Suprapubic skin (tissue), 4 donors: ENCODE results near the gene RNF8. TPM values are rescaled to one million over a fixed set of nuclear protein-coding genes. Genes with fewer than 3 reads are reported as not detected.
"Not testable (repeated sequence)": the region's sequence is repeated elsewhere in the genome, so short reads cannot be mapped to it uniquely, and the experiment has no call there.

Experiments used
- DNase-seq, 2 donors: peaks; one replicate each; pipeline ENCODE4 v3.0.0-alpha.2; 2019; ENCODE audit warnings: low spot score in 2 of 2
- H3K27ac ChIP-seq: fragments of 200-600 bp; sonication (generic); one replicate; pipeline ENCODE4 v1.5.1; 2019
- H3K27me3 ChIP-seq: fragments of 200-600 bp; sonication (generic); one replicate; pipeline ENCODE4 v1.5.1; 2019
- H3K36me3 ChIP-seq: fragments of 200-600 bp; sonication (generic); one replicate; pipeline ENCODE4 v1.5.1; 2019
- H3K4me1 ChIP-seq: fragments of 200-600 bp; sonication (generic); one replicate; pipeline ENCODE4 v1.5.1; 2019
- H3K4me3 ChIP-seq: fragments of 200-600 bp; sonication (generic); one replicate; pipeline ENCODE4 v1.5.1; 2019; ENCODE audit warnings: mild to moderate bottlenecking
- H3K9me3 ChIP-seq: fragments of 200-600 bp; sonication (generic); one replicate; pipeline ENCODE4 v1.5.1; 2019
- EP300 ChIP-seq: sonication (generic); formaldehyde crosslinking; IDR thresholded peaks from one replicate; pipeline ENCODE4 v1.6.1; 2017; ENCODE audit warnings: antibody characterized with exemption
- POLR2A ChIP-seq, 2 donors: fragments of 450-650 bp; IDR thresholded peaks; one replicate each; pipeline ENCODE4 v1.6.1; 2017; ENCODE audit warnings: antibody characterized with exemption in 2 of 2, mild to moderate bottlenecking in 2 of 2, moderate library complexity in 2 of 2
- POLR2AphosphoS5 ChIP-seq, 3 donors: sonication (generic); formaldehyde crosslinking; IDR thresholded peaks; one replicate each; pipeline ENCODE4 v1.6.1; 2017; ENCODE audit warnings: antibody characterized with exemption in 3 of 3
- WGBS: methylation state at CpG from one replicate; pipeline ENCODE4 v1.1.5; 2018; 5-methylcytosine and 5-hydroxymethylcytosine counted together
- total RNA-seq, 4 donors: library from RNA; depleted of rRNA; stranded (reverse); fragments of >200 nt; gene quantifications; one replicate each; pipeline ENCODE4 v1.1.0, GENCODE V29; 2016
- TF ChIP-seq, protein P1 (sequence below), 2 donors: fragments of 200-600 bp in 1 of 2; fragments of 450-650 bp in 1 of 2; sonication (generic) in 1 of 2; IDR thresholded peaks; one replicate each; pipeline ENCODE4 v1.5.1; 2016 to 2019; ENCODE audit warnings: antibody characterized with exemption in 2 of 2, mild to moderate bottlenecking in 1 of 2, moderate library complexity in 1 of 2

The RNF8 gene
- total RNA-seq, 4 donors from 2014 or later = 12.8 to 17.0 (median 14.3) TPM

DNA sequence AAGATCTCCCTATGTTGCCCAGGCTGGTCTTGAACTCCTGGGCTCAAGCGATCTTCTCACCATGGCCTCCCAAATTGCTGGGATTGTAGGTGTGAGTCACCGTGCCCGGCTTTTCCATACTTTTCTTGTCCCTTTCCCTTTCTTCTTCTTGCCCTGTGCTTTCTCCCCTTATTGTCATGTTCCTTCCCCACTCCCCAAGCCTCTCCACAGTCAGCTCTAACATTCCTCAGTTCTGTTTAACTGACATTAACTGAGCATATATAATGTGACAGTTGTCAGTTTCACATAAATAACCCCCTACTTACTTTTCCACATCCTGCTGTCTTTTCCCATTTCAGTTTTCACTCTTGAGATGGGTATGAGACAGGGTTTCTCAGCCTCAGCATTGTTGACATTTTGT lies 9.5 kb upstream of the RNF8 start:
- no peak overlapping the region for H3K27ac ChIP-seq
- no peaks in the 10 kb centered on the region for H3K4me1 ChIP-seq
- TF ChIP-seq POLR2AphosphoS5 (IDR thresholded peaks at IDR 0.05) (no peak), POLR2A (IDR thresholded peaks at IDR 0.05) (no peak), EP300 (no peak)
- TF ChIP-seq, protein P1, sequence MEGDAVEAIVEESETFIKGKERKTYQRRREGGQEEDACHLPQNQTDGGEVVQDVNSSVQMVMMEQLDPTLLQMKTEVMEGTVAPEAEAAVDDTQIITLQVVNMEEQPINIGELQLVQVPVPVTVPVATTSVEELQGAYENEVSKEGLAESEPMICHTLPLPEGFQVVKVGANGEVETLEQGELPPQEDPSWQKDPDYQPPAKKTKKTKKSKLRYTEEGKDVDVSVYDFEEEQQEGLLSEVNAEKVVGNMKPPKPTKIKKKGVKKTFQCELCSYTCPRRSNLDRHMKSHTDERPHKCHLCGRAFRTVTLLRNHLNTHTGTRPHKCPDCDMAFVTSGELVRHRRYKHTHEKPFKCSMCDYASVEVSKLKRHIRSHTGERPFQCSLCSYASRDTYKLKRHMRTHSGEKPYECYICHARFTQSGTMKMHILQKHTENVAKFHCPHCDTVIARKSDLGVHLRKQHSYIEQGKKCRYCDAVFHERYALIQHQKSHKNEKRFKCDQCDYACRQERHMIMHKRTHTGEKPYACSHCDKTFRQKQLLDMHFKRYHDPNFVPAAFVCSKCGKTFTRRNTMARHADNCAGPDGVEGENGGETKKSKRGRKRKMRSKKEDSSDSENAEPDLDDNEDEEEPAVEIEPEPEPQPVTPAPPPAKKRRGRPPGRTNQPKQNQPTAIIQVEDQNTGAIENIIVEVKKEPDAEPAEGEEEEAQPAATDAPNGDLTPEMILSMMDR (IDR thresholded peaks at IDR 0.05) = no peak
- no peak overlapping the region for H3K4me3 ChIP-seq
- H3K9me3 ChIP-seq = no peaks in the 10 kb centered on the region
- H3K27me3 ChIP-seq = no peaks in the 10 kb centered on the region
- no peaks in the 10 kb centered on the region for H3K36me3 ChIP-seq
- WGBS = 65% methylated on average over 3 of the region's 3 CpGs
- no peak for DNase-seq

DNA sequence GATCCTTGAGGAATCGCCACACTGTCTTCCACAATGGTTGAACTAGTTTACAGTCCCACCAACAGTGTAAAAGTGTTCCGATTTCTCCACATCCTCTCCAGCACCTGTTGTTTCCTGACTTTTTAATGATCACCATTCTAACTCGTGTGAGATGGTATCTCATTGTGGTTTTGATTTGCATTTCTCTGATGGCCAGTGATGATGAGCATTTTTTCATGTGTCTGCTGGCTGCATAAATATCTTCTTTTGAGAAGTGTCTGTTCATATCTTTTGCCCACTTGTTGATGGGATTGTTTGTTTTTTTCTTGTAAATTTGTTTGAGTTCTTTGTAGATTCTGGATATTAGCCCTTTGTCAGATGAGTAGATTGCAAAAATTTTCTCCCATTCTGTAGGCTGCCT lies 8.0 kb upstream of the RNF8 start:
- H3K4me1 ChIP-seq, H3K27me3 ChIP-seq, H3K4me3 ChIP-seq, H3K27ac ChIP-seq, H3K9me3 ChIP-seq, DNase-seq, H3K36me3 ChIP-seq: not testable (repeated sequence)
- WGBS = 71% methylated on average over 3 of the region's 3 CpGs

DNA sequence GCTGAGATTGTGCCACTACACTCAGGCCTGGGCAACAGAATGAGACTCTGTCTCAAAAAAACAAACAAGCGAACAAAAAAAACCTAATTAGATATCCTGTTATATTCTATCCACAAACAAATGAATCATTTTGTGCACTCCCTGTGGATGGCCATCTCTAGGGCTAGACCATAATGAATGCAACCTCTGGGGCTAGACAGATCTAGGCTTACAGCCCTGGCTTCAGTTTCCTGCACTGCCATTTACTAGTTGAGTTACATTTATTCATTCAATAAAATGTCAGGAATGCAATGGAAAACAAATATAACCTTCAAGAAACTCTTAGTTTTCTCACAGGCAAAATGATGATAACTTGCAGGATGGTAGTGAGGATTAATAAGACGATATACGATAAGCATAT lies 6.6 kb upstream of the RNF8 start:
- Histone ChIP-seq H3K36me3 (no peaks in the 10 kb centered on the region), H3K4me1 (no peaks in the 10 kb centered on the region), H3K27ac (no peak overlapping the region), H3K27me3 (no peaks in the 10 kb centered on the region), H3K9me3 (no peaks in the 10 kb centered on the region), H3K4me3 (no peak overlapping the region)
- TF ChIP-seq, protein P1 (IDR thresholded peaks at IDR 0.05) = no peak
- no peak for TF ChIP-seq POLR2A (IDR thresholded peaks at IDR 0.05)
- TF ChIP-seq EP300 = no peak
- no peak for TF ChIP-seq POLR2AphosphoS5 (IDR thresholded peaks at IDR 0.05)
- 94% methylated on average over 3 of the region's 3 CpGs for WGBS
- no peak for DNase-seq

DNA sequence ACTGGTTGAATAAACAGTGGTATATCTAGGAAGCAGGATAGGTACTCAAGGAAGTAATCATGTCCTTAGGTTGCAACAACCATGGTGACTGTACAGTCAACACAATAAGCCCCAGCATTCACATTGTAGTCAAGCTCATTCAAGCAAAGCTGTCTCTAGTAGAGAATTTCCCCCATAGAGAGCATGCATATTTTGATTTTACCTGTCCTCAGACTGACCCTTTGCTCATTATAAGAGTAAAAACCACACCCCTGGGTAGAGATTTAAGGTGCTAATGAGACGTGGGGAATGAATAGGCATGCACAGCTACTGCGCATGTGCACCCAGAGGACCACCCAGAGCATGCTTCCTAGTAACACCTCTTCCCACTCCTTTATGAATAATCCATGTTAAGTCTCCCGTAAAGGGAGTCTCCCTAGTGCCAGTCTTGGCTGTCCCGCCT lies 6.1 kb upstream of the RNF8 start:
- H3K4me3 ChIP-seq = no peak overlapping the region
- no peak for DNase-seq
- H3K9me3 ChIP-seq = no peaks in the 10 kb centered on the region
- H3K36me3 ChIP-seq = no peaks in the 10 kb centered on the region
- WGBS = 72% methylated on average over 4 of the region's 4 CpGs
- TF ChIP-seq EP300 (no peak), POLR2A (IDR thresholded peaks at IDR 0.05) (no peak), POLR2AphosphoS5 (IDR thresholded peaks at IDR 0.05) (no peak)
- TF ChIP-seq, protein P1 (IDR thresholded peaks at IDR 0.05) = no peak
- no peaks in the 10 kb centered on the region for H3K27me3 ChIP-seq
- H3K27ac ChIP-seq = no peak overlapping the region
- no peaks in the 10 kb centered on the region for H3K4me1 ChIP-seq

DNA sequence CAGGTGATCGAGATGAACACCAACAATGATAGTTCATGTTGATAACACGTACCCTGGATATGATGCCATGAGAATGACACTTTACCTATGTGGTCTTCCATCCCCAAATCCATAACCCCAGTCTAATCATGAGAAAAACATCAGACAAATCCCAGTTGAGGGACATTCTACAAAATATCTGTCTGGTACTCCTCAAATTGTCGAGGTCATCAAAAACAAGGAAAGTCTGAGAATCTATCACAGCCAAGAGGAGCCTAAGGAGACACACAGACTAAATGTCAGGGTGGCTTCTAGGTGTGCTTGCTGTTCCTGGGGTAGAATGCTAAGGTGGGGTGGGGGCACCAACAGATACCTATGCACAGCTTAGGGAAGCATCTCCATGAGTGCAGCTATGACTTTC lies 2.8 kb upstream of the RNF8 start:
- DNase-seq = no peak
- Histone ChIP-seq H3K4me3 (no peak overlapping the region), H3K9me3 (no peaks in the 10 kb centered on the region), H3K27me3 (no peaks in the 10 kb centered on the region), H3K4me1 (peaks cover 20% of the 10 kb centered on the region), H3K36me3 (no peaks in the 10 kb centered on the region), H3K27ac (no peak overlapping the region)
- 97% methylated on average over 3 of the region's 3 CpGs for WGBS
- no peak for TF ChIP-seq POLR2A (IDR thresholded peaks at IDR 0.05)
- TF ChIP-seq POLR2AphosphoS5 (IDR thresholded peaks at IDR 0.05) = no peak
- TF ChIP-seq, protein P1 (IDR thresholded peaks at IDR 0.05) = no peak
- TF ChIP-seq EP300 = no peak

DNA sequence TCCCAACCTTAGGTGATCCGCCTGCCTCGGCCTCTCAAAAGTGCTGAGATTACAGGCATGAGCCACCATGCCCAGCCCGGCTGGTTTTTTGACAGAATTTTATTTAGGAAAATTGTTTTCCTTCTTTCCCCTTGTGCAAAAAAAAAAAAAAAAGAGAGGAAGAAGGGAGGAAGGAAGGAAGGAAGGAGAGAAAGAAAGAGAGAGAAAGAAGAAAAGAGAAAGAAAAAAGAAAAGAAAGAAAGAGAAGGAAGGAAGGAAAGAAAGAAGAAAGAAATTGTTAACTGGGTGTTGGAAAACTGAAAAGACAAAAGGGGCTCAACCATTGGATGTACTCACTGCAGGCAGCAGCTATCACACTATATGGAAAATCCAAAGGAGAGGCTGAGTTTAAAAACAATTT lies 1.4 kb upstream of the RNF8 start:
- Histone ChIP-seq H3K27me3 (no peaks in the 10 kb centered on the region), H3K36me3 (no peaks in the 10 kb centered on the region), H3K9me3 (no peaks in the 10 kb centered on the region), H3K27ac (no peak overlapping the region), H3K4me3 (no peak overlapping the region), H3K4me1 (peaks cover 23% of the 10 kb centered on the region)
- WGBS = 89% methylated on average over 3 of the region's 3 CpGs
- TF ChIP-seq, protein P1 (IDR thresholded peaks at IDR 0.05) = no peak
- TF ChIP-seq POLR2A (IDR thresholded peaks at IDR 0.05) = no peak
- TF ChIP-seq EP300 = no peak
- no peak for TF ChIP-seq POLR2AphosphoS5 (IDR thresholded peaks at IDR 0.05)
- DNase-seq = no peak
